Measurements from ENCODE around the gene WASF2. TPM values are rescaled to one million over a fixed set of nuclear protein-coding genes. Genes with fewer than 3 reads are reported as not detected.

Gene WASF2
- polyA plus RNA-seq, 1 donor from 2014 or later: 2.5 TPM

GRCh38 chr1:27526569-27527222 lies 36.7 kb upstream of the WASF2 start:
- peak overlapping the region; percentile 87 for H3K27ac ChIP-seq (ENCODE audit: low read length)
- H3K27me3 ChIP-seq (ENCODE audit: insufficient read depth, low read depth, low read length): no peaks in the 10 kb centered on the region
- no peaks in the 10 kb centered on the region for H3K36me3 ChIP-seq (ENCODE audit: insufficient read depth, low read length)
- H2AFZ ChIP-seq (ENCODE audit: low read depth, low read length): no peak overlapping the region
- peak overlapping the region; percentile 65 for H3K9ac ChIP-seq (ENCODE audit: low read length)
- peak overlapping the region; percentile 2 for H3K4me2 ChIP-seq (ENCODE audit: low read length)
- no peak for TF ChIP-seq POLR2AphosphoS5 (IDR thresholded peaks at IDR 0.05)
- TF ChIP-seq SMC3 (conservative IDR thresholded peaks at IDR 0.05; ENCODE audit: poor library complexity): no peak
- no peak for TF ChIP-seq REST (IDR thresholded peaks at IDR 0.05; ENCODE audit: borderline replicate concordance)
- TF ChIP-seq MXI1 (conservative IDR thresholded peaks at IDR 0.05; ENCODE audit: poor library complexity, severe bottlenecking): peak; percentile 62
- TF ChIP-seq EZH2 (IDR thresholded peaks at IDR 0.05; ENCODE audit: borderline replicate concordance, insufficient read depth, low read length, poor library complexity, severe bottlenecking): no peak
- no peak for TF ChIP-seq CTCF (IDR thresholded peaks at IDR 0.05; ENCODE audit: poor library complexity, severe bottlenecking)
- H3K79me2 ChIP-seq (replicated peaks; ENCODE audit: insufficient read depth, low read length): no peaks in the 10 kb centered on the region
- H4K20me1 ChIP-seq (ENCODE audit: insufficient read depth): no peaks in the 10 kb centered on the region
- H3K9me2 ChIP-seq (ENCODE audit: insufficient read depth, low read length): no peaks in the 10 kb centered on the region
- H3F3A ChIP-seq (ENCODE audit: insufficient read depth, low read length, poor library complexity, severe bottlenecking): peaks cover 4% of the 10 kb centered on the region
- H3K4me3 ChIP-seq (ENCODE audit: low read length): peak overlapping the region; percentile 54
- no peaks in the 10 kb centered on the region for H3K9me3 ChIP-seq (ENCODE audit: low read length)

GRCh38 chr1:27525296-27526272 lies 35.6 kb upstream of the WASF2 start:
- no peak for TF ChIP-seq EZH2 (IDR thresholded peaks at IDR 0.05; ENCODE audit: borderline replicate concordance, insufficient read depth, low read length, poor library complexity, severe bottlenecking)
- TF ChIP-seq RAD21 (conservative IDR thresholded peaks at IDR 0.05): peak; percentile 26
- peak; percentile 60 for TF ChIP-seq EP300 (conservative IDR thresholded peaks at IDR 0.05; ENCODE audit: poor library complexity, severe bottlenecking)
- TF ChIP-seq TAF1 (IDR thresholded peaks at IDR 0.05; ENCODE audit: low read depth): peak; percentile 16
- no peak for TF ChIP-seq REST (IDR thresholded peaks at IDR 0.05; ENCODE audit: borderline replicate concordance)
- TF ChIP-seq SMC3 (conservative IDR thresholded peaks at IDR 0.05; ENCODE audit: poor library complexity): peak; percentile 30
- peak; percentile 50 for TF ChIP-seq POLR2AphosphoS5 (IDR thresholded peaks at IDR 0.05)
- H2AFZ ChIP-seq (ENCODE audit: low read depth, low read length): no peak overlapping the region
- no peaks in the 10 kb centered on the region for H3K9me3 ChIP-seq (ENCODE audit: low read length)
- no peaks in the 10 kb centered on the region for H3K27me3 ChIP-seq (ENCODE audit: insufficient read depth, low read depth, low read length)
- peak overlapping the region; percentile 87 for H3K27ac ChIP-seq (ENCODE audit: low read length)
- peak overlapping the region; percentile 31 for H3K4me2 ChIP-seq (ENCODE audit: low read length)
- peak overlapping the region; percentile 54 for H3K4me3 ChIP-seq (ENCODE audit: low read length)
- no peaks in the 10 kb centered on the region for H3K79me2 ChIP-seq (replicated peaks; ENCODE audit: insufficient read depth, low read length)
- no peaks in the 10 kb centered on the region for H3K36me3 ChIP-seq (ENCODE audit: insufficient read depth, low read length)
- H3K9ac ChIP-seq (ENCODE audit: low read length): peak overlapping the region; percentile 65
- H4K20me1 ChIP-seq (ENCODE audit: insufficient read depth): no peaks in the 10 kb centered on the region
- peaks cover 4% of the 10 kb centered on the region for H3F3A ChIP-seq (ENCODE audit: insufficient read depth, low read length, poor library complexity, severe bottlenecking)
- H3K9me2 ChIP-seq (ENCODE audit: insufficient read depth, low read length): no peaks in the 10 kb centered on the region
